SU-DHL-6 (cell line): Measurements from ENCODE around the gene SEMA3B.
A peak's percentile ranks its signal among the peaks of the same experiment; 100 is the strongest.

ENCODE experiments used
- CTCF ChIP-seq: fragments of 200-600 bp; sonication (generic); IDR thresholded peaks from one replicate; pipeline ENCODE4 v1.5.1; 2017; ENCODE audit warnings: antibody characterized with exemption, mild to moderate bottlenecking, low read length, moderate library complexity; ENCODE audit not compliant: insufficient read depth, poor library complexity, severe bottlenecking
- EZH2phosphoT487 ChIP-seq: fragments of 200-600 bp; sonication (generic), shearing (Covaris generic); conservative IDR thresholded peaks from 2 replicates; pipeline ENCODE4 v1.6.1; 2018; ENCODE audit warnings: mild to moderate bottlenecking, antibody characterized with exemption, low read length, moderate library complexity, mixed read lengths

- TF ChIP-seq CTCF = peak; percentile 94
- no peak for TF ChIP-seq EZH2phosphoT487
These were observed 8.7 kb upstream of the SEMA3B start for GRCh38 chr3:50260027-50260941.
